Smooth muscle cell (in vitro differentiated cells): Measurements from ENCODE around the gene ATXN3L. TPM values are rescaled to one million over a fixed set of nuclear protein-coding genes. Genes with fewer than 3 reads are reported as not detected.
"Not testable (repeated sequence)": the region's sequence is repeated elsewhere in the genome, so short reads cannot be mapped to it uniquely, and the experiment has no call there.

Source experiments
- DNase-seq: peaks from one replicate; lab custom pipeline; 2025; ENCODE audit not compliant: unreplicated experiment; lab: John Stamatoyannopoulos, UW
- H2AFZ ChIP-seq: fragments of 200-600 bp; sonication (generic); 2 replicates; pipeline ENCODE4 v1.6.0; 2016; ENCODE audit warnings: antibody characterized with exemption, low read depth, mild to moderate bottlenecking
- H3F3A ChIP-seq: fragments of 200-600 bp; sonication (generic); 2 replicates; pipeline ENCODE4 v1.6.0; 2017; ENCODE audit warnings: antibody characterized with exemption, low read depth
- H3K27ac ChIP-seq: fragments of 200-600 bp; sonication (generic); 2 replicates; pipeline ENCODE4 v1.5.1; 2016; ENCODE audit warnings: low read depth, mild to moderate bottlenecking
- H3K27me3 ChIP-seq: fragments of 200-600 bp; sonication (generic); 2 replicates; pipeline ENCODE4 v1.6.1; 2016; ENCODE audit warnings: low read depth, mild to moderate bottlenecking
- H3K36me3 ChIP-seq: fragments of 200-600 bp; sonication (generic); 2 replicates; pipeline ENCODE4 v1.5.1; 2016; ENCODE audit warnings: low read depth
- H3K4me1 ChIP-seq: fragments of 200-600 bp; sonication (generic); 2 replicates; pipeline ENCODE4 v1.5.1; 2016; ENCODE audit warnings: low read depth
- H3K4me2 ChIP-seq: fragments of 200-600 bp; sonication (generic); 2 replicates; pipeline ENCODE4 v1.6.0; 2016; ENCODE audit warnings: mild to moderate bottlenecking
- H3K4me3 ChIP-seq: fragments of 200-600 bp; sonication (generic); 2 replicates; pipeline ENCODE4 v1.5.1; 2016; ENCODE audit warnings: mild to moderate bottlenecking
- H3K79me2 ChIP-seq: fragments of 200-600 bp; sonication (generic); 2 replicates; pipeline ENCODE4 v1.6.0; 2016; ENCODE audit warnings: low read depth, mild to moderate bottlenecking
- H3K9ac ChIP-seq: fragments of 200-600 bp; sonication (generic); 2 replicates; pipeline ENCODE4 v1.6.0; 2016; ENCODE audit warnings: low read depth
- H3K9me3 ChIP-seq: fragments of 200-600 bp; sonication (generic); replicated peaks from 2 replicates; pipeline ENCODE4 v1.5.1; 2016; ENCODE audit warnings: low read depth
- H4K20me1 ChIP-seq: fragments of 200-600 bp; sonication (generic); 2 replicates; pipeline ENCODE4 v1.6.0; 2016; ENCODE audit warnings: low read depth
- WGBS: methylation state at CpG from one replicate; pipeline ENCODE4 v1.1.7; 2016; ENCODE audit warnings: low lambda C conversion rate; 5-methylcytosine and 5-hydroxymethylcytosine counted together
- polyA plus RNA-seq: library from polyadenylated mRNA; unstranded; fragments of >200 nt; fragmentation: Nextera tagmentation; extraction: Ambion mirVana; gene quantifications from 2 replicates; pipeline ENCODE4 v1.2.1, GENCODE V29; 2016
- total RNA-seq: library from RNA; depleted of rRNA; stranded (reverse); fragments of >200 nt; gene quantifications from 2 replicates; pipeline ENCODE4 v1.2.3, GENCODE V29; 2014
- TF ChIP-seq, protein P1 (sequence below): fragments of 200-600 bp; sonication (generic); IDR thresholded peaks from 2 replicates; pipeline ENCODE4 v1.5.1; 2017; ENCODE audit warnings: borderline replicate concordance, mild to moderate bottlenecking, antibody characterized with exemption; ENCODE audit not compliant: insufficient read depth, poor library complexity, severe bottlenecking

ATXN3L gene
- total and polyA plus RNA-seq, 2 experiments from 2014 or later = not detected

DNA sequence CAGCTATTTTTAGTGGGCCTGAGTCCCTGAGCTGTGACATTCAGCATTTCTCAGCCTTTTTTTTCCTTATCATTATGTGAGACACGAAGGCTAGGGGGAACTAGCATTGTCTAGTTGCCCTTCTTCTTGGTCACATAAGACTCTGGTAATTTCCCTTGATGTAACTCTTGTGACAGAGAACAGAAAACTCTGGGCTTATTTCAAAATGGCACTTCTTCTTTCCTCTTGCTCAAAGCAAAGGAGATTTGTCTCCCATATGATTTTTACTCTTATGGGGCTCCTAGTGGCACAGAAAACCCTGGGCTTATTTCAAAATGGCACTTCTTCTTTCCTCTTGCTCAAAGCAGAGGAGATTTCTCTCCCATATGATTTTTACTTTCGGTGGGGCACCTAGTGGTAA, 14.7 kb downstream of the ATXN3L start:
- H2AFZ ChIP-seq = peak overlapping the region; percentile 59
- H3K4me1 ChIP-seq = no peaks in the 10 kb centered on the region
- TF ChIP-seq, protein P1, sequence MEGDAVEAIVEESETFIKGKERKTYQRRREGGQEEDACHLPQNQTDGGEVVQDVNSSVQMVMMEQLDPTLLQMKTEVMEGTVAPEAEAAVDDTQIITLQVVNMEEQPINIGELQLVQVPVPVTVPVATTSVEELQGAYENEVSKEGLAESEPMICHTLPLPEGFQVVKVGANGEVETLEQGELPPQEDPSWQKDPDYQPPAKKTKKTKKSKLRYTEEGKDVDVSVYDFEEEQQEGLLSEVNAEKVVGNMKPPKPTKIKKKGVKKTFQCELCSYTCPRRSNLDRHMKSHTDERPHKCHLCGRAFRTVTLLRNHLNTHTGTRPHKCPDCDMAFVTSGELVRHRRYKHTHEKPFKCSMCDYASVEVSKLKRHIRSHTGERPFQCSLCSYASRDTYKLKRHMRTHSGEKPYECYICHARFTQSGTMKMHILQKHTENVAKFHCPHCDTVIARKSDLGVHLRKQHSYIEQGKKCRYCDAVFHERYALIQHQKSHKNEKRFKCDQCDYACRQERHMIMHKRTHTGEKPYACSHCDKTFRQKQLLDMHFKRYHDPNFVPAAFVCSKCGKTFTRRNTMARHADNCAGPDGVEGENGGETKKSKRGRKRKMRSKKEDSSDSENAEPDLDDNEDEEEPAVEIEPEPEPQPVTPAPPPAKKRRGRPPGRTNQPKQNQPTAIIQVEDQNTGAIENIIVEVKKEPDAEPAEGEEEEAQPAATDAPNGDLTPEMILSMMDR = no peak
- no peaks in the 10 kb centered on the region for H4K20me1 ChIP-seq
- no peak overlapping the region for H3K9ac ChIP-seq
- H3K27ac ChIP-seq = peak overlapping the region; percentile 23
- no peak for DNase-seq
- H3F3A ChIP-seq = no peaks in the 10 kb centered on the region
- H3K27me3 ChIP-seq = no peaks in the 10 kb centered on the region
- H3K9me3 ChIP-seq = no peaks in the 10 kb centered on the region
- no peaks in the 10 kb centered on the region for H3K36me3 ChIP-seq
- H3K79me2 ChIP-seq = no peaks in the 10 kb centered on the region
- H3K4me3 ChIP-seq = no peak overlapping the region
- no peak overlapping the region for H3K4me2 ChIP-seq
- 37% methylated on average over 2 of the region's 2 CpGs for WGBS

DNA sequence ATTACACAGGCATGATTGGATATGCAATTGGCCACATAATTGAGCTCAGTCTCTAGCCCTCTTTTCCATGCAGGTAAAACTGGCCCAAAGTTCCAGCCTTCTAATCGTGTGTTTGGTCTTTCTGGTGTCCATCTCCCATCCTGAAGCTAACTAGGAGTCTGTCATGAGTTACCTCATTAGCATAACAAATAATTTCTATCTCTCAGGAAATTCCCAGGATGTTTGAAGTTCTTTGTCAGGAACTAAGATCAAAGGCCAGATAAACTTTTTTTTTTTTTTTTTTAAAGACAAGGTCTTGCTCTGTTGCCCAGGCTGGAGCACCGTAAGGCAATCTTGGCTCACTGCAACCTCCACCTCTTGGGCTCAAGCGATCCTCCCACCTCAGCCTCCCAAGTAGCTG, 15.8 kb downstream of the ATXN3L start:
- H3K4me2 ChIP-seq = no peak overlapping the region
- no peak overlapping the region for H3K9ac ChIP-seq
- H3K79me2 ChIP-seq = no peaks in the 10 kb centered on the region
- no peaks in the 10 kb centered on the region for H3K27me3 ChIP-seq
- H3F3A ChIP-seq = no peaks in the 10 kb centered on the region
- no peak overlapping the region for H3K27ac ChIP-seq
- no peak overlapping the region for H3K4me3 ChIP-seq
- H4K20me1 ChIP-seq = no peaks in the 10 kb centered on the region
- no peaks in the 10 kb centered on the region for H3K4me1 ChIP-seq
- no peak for DNase-seq
- H3K36me3 ChIP-seq = no peaks in the 10 kb centered on the region
- 83% methylated on average over 3 of the region's 3 CpGs for WGBS
- H2AFZ ChIP-seq = no peak overlapping the region
- H3K9me3 ChIP-seq = no peaks in the 10 kb centered on the region
- TF ChIP-seq, protein P1 = no peak

DNA sequence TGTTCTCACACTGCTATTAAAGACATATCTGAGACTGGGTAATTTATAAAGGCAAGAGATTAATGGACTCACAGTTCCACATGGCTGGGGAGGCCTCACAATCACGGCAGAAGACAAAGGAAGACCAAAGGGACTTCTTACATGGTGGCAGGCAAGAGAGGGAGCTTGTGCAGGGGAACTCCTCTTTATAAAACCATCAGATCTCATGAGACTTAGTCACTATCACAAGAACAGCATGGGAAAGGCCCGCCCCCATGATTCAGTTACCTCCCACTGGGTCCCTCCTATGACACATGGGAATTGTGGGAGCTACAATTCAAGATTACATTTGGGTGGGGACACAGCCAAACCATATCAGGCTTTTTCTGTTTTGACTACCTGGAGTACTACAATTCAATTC, 16.6 kb downstream of the ATXN3L start:
- H3K79me2 ChIP-seq, H3K27me3 ChIP-seq, H3K4me1 ChIP-seq, H3F3A ChIP-seq, H3K36me3 ChIP-seq, H3K4me2 ChIP-seq, H3K4me3 ChIP-seq, H3K9ac ChIP-seq, H2AFZ ChIP-seq, H3K27ac ChIP-seq, H4K20me1 ChIP-seq, H3K9me3 ChIP-seq, DNase-seq: not testable (repeated sequence)
- 89% methylated on average over 2 of the region's 2 CpGs for WGBS

DNA sequence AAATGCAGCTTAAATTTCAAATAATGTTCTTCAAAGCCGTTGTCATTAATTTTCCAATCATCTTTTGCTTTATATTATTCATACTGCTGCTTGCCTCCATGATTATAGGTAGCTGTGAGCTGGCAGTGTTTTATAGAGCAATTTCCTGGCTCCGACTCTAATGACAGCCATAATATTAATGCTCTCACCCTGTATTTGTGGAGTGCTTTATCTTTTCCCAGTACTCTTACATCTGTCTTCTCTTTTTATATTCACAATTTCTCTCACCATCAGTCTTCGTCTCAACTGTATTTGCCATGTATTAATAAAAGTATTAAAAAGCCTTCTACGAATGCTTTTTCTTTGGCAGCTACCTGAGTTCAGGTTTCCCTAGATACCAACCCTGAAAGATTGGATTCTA, 21.0 kb downstream of the ATXN3L start:
- Histone ChIP-seq H2AFZ (peak overlapping the region; percentile 44), H3K9me3 (no peaks in the 10 kb centered on the region), H3K79me2 (no peaks in the 10 kb centered on the region), H3K36me3 (no peaks in the 10 kb centered on the region), H3F3A (no peaks in the 10 kb centered on the region), H3K4me1 (peaks cover 2% of the 10 kb centered on the region), H3K27ac (no peak overlapping the region), H3K4me2 (no peak overlapping the region), H3K4me3 (no peak overlapping the region), H3K27me3 (no peaks in the 10 kb centered on the region), H4K20me1 (no peaks in the 10 kb centered on the region), H3K9ac (no peak overlapping the region)
- DNase-seq = no peak
- TF ChIP-seq, protein P1 = no peak
- WGBS = 91% methylated on average over 4 of the region's 4 CpGs
